GM21529 (cell line): ENCODE results near the gene MRPL54.
"Not testable (repeated sequence)": the region's sequence is repeated elsewhere in the genome, so short reads cannot be mapped to it uniquely, and the experiment has no call there.

Experiments
- ATAC-seq: cut with Tn5 transposase; IDR thresholded peaks from one replicate; pipeline ENCODE4 v1.9.1; 2021; ENCODE audit not compliant: unreplicated experiment

The MRPL54 gene

DNA sequence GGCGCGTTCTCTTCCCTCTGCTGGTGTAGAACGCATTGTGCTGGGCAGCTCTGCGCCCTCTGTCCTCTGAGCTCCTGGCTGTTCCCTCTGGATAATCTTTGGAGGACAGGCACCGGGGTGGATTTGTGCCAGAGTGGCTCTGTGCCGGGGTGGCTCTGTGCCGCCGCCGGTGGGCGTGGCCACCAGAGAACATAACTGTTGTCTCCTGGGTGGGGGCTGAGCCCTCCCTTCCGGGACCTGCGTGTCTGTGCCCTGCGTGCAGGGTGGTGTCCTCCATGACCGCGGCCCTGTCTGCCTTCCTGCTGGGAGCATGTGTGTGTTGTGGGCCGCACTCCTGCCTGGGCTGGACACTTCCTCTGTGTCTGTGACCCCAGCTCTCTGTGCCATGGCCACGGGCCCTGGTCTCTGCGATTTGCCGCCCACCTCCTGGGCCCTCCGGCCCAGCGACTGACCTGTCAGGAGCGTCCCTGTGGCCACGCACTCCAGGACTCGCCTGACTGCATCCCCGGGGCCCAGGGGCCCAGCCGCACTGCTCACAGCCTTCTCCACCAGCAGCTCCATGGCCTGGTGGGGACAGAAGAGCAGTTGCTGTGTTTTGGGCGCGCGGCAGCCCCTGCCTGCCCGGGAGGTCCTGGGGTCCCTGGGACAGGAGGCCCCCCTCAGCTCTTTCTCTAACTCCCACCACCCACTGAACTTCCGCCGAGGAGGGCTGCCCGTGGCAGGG, 46.1 kb downstream of the MRPL54 start:
- ATAC-seq = no peak

DNA sequence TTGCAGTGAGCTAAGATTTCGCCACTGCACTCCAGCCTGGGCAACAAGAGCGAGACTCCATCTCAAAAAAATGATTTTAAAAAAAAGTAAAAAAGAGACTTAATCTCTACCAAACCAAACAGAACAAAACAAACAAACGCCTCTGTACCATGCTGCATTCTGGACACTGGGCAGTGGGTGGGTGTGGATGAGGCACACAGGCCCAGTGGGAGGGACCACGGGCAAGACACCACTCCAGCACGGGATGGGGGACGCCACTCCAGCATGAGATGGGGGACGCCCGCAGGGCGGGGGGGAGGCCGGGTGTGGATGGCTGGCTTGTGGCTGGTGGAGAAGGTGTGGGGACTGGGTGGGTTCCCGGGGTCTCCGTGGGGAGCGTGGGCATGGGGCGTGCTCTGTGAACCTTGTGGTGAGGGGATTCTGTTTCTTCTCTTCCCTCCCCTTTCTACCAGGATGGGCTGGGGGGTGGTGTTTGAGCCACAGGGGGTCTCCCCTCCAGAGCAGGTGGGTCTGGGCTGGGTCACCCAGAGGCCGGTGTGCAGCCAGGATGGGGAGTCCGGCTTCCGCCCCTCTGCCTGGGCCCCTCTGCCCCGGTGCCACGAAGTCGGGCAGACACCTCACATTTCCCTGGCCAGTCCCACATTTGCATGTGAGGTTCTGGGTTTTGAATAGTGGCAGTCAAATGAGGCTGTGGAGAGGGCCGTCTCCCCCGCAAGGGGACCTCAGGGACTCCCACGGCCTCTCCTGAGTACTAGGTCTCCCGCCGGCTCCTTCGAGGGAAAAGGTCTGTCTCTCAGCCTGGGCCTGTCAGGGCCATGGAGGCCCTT, 47.6 kb downstream of the MRPL54 start:
- ATAC-seq = no peak

DNA sequence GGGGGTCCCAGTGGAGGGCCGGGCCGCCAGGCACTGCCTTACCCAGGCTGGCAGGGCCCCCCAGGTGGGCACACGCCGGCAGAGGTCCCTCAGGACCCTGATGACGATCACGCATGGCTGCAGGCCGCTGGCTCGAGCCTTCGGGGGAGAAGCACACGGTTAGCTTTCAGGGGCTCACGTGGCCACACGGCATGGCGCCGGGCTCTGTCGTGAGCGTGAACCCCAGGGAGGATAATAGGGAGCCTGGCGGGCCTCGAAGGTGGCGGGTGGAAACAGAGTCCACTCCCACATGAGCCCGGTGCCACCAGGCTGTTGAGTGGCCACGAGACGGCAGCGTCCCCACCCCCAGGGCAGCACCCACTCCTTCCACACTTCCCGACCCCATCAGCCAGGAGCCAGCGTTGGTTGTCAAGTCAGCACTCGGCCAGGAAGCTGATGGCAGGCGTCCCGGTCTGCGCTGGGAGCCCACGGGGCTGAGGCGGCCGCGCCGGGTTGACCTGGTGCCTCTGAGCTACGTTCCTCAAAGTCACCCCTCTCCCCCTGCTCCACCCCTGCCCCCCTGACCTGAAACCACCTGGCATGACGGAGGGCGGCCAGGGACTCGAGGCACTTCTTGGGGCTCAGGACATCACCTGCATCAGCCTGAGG, 48.4 kb downstream of the MRPL54 start:
- ATAC-seq = no peak

DNA sequence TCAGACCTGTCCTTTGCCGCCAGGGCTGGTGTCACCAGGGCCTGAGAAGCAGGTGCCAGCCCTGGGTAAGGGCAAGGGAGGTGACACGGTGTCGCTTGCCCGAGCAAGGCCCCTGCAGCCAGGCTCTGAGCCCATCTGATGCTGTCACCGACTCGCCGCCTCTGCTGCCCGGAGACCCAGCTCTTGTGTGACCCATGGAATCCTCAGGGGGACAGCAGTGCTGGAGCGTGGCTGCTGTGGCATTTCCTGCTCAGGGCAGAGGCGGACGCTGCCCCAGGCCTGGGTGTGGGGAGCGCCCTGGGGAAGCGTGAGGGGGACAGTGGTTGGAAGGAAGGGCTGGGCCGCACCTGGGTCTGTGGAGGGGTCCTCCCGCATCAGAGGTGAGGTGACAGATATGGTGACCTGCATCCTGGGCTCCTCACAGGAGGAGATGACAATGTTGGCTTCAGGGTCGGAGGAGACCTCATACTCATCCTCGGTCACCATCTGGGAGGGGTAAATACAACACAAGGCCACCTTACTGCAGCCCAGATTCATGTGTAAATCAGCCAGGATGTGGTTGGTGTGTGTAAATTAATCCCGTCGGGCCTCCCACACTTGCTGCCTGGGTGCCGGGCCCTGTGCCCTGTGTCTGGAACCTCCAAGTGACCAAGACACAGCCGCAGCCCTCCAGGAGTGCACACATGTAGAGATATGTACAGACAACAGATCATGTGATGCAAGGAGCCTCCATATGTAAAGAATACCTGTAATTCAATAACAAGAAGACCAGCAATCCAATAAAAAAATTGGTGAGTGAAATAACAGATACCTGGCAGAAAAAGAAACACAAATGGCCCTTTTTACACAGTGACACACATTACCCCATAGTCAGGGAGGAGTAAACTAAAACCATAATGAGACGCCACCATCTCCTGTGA, 51.3 kb downstream of the MRPL54 start:
- no peak for ATAC-seq

DNA sequence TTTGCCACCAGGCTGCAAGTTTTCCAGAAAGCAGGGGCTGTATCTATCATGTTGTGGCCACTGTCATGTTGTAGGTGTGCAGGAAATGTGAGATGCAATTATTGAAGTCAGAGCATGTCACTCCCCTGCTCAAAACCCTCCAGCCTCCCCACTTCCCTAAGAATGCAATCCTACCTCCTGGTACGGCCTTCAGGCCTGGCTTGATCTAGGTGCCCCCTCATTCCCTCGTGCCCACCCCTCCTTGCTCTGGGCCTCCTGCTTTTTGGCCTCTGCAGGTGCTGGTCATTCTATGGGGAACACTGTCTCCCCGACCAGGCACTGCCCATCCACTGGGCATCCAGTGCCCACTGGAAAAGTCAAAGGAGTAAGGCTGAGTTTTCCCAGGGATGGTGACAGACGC, 52.2 kb downstream of the MRPL54 start:
- ATAC-seq = no peak

DNA sequence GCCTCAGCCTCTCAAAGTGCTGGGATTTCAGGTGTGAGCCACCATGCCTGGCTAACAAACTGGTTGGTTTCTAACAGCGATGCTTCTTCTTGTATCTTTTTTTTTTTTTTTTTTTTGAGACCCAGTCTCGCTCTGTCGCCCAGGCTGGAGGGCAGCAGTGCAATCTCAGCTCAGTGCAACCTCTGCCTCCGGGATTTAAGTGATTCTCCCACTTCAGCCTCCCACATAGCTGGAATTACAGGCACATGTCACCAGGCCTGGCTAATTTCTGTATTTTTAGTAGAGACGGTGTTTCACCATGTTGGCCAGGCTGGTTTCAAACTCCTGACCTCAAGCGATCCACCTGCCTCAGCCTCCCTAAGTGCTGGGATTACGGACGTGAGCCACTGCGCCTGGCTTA, 53.7 kb downstream of the MRPL54 start:
- ATAC-seq = not testable (repeated sequence)

DNA sequence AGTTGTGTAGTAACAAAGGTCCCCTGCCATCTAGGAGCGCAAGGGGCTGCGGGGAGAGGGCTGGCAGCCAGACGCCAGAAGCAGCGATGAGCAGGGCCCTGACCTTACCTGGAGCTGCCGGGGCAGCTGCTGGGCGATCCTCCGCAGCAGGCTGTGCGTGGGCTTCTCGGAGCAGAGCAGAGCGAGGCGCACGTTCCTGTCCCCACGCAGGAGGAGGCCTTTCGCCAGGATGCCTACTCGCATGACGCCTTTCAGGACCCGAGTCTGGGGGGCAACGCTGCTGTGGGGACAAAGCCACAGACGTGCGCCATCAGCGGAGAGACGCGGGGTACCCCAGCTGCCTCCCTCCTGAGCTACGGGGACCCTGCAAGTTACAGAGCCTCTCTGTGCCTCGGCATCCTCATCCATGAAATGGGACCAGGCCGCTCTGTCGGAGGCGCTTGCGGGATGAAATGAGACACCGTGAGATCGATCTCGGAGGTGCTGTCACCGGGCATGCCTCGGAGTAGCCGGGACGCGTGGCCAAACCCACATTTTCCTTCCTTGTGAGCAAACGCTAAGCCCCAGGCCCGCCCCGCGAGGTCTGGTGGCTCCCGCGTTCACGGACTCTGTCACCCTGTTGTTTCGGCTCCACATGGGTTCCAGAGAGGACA, 54.2 kb downstream of the MRPL54 start:
- no peak for ATAC-seq
